SK-N-MC (cell line): ENCODE measurements around the gene ASTN2.

Experiments
- EZH2 ChIP-seq: fragments of 200-600 bp; sonication (generic); IDR thresholded peaks from one replicate; pipeline ENCODE4 v1.6.1; 2017; ENCODE audit warnings: antibody characterized with exemption
- FOXP2 ChIP-seq: optimal IDR thresholded peaks from 2 replicates; pipeline ENCODE3; 2011; ENCODE audit warnings: mild to moderate bottlenecking, moderate library complexity; ENCODE audit not compliant: insufficient read depth; ENCODE audit errors: extremely low read length, control extremely low read depth
- POLR2AphosphoS5 ChIP-seq: IDR thresholded peaks from 2 replicates; pipeline ENCODE4 v1.6.1; 2012; ENCODE audit warnings: mild to moderate bottlenecking, low read depth, low read length, borderline replicate concordance

DNA sequence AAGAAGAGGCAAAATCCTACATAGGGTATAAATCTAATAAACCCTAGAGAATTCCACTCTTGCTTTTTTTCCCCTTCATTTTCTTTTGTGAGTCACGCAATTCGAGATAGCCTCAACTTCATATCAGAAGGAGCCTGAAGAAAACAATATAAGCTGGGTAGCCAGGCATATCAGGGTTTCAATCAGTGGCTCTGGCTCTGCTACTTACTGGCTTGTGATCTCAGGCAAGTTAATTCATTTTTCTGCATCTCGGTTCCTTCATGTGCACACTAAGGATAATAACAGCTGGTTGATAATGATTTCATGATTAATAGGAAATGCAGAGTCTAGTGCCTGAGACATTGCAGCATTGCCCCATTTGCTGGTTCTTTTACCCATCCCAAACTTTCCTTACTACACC is 46.5 kb upstream of the ASTN2 start:
- TF ChIP-seq POLR2AphosphoS5 (no peak), EZH2 (no peak), FOXP2 (no peak)
